ENCODE measurements around the gene DPH6. TPM values are rescaled to one million over a fixed set of nuclear protein-coding genes. Genes with fewer than 3 reads are reported as not detected.

DPH6 gene, protein sequence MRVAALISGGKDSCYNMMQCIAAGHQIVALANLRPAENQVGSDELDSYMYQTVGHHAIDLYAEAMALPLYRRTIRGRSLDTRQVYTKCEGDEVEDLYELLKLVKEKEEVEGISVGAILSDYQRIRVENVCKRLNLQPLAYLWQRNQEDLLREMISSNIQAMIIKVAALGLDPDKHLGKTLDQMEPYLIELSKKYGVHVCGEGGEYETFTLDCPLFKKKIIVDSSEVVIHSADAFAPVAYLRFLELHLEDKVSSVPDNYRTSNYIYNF
- total RNA-seq = 6.9 and 12.3 TPM in 2 replicates

DNA sequence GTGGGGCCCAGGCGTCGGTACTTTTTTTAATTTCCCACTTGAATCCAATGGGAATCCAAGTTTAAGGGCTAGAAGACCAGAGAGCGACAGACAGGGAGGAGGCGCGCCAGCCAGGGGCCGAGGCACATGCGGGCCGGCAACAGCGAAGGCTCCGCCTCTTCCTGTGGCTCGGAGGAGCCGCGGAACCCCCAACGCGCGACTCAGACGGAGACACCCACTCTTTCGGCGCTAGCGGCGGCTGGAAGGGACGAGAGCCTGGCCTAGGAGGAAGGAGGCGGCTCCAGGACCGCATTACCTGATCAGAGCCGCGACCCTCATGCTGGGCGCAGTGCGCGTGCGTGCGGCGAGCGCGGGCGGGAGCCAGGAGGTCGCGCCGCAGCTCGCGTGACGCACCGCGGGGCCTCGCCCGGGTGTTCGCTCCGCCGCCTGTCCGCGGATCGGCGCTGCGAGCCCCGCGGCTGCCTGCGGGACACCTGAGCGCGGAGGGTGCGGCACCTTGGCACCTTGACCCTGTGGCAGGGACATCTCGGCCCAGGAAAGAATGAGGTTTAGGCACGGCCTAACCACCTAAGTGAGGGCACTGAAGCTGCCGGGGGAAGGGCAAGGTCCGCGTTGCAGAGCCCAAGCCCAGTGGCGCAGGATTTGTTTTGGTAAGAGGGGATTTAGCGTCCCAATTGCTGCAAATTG, at the start of gene DPH6:
DPH6 (minus strand) TSS at position 342 of the 687 bp plus-strand sequence; CDS start at position 318, 24 bp downstream.

Small RNA genes lying within 50 kb of the gene (small RNA-seq; reads per million reads assigned to genes)
- gene AC019288.1 (not detected), gene MIR3942 (not detected)
